ENCODE data around the gene PTPRT. TPM values are rescaled to one million over a fixed set of nuclear protein-coding genes. Genes with fewer than 3 reads are reported as not detected.

Gene PTPRT
- polyA plus RNA-seq, 1 of the 3 experiments (the other 2 are of a cell fraction), result not detected

GRCh38 chr20:43058077-43058476 lies 131.6 kb downstream of the PTPRT start:
- H3K4me3 ChIP-seq (ENCODE audit: low read depth in 2 of 2, low read length in 1 of 2), result no peak overlapping the region
- H3K79me2 ChIP-seq (ENCODE audit: insufficient read depth), result no peaks in the 10 kb centered on the region
- ChIA-PET POLR2A (no interaction called here), CTCF (no interaction called here)
- no peaks in the 10 kb centered on the region for H3K9me2 ChIP-seq
- 7% methylated on average over 1 of the region's 1 CpG for WGBS (ENCODE audit: low lambda C conversion rate)
- H4K20me1 ChIP-seq (ENCODE audit: insufficient read depth), result no peaks in the 10 kb centered on the region
- no peak overlapping the region for H2AFZ ChIP-seq (ENCODE audit: low read depth)
- H3K9me3 ChIP-seq, result no peaks in the 10 kb centered on the region
- H3K36me3 ChIP-seq (replicated peaks in 1 of 2; ENCODE audit: control insufficient read depth in 1 of 2, insufficient read depth in 2 of 2, low read length in 1 of 2), result no peaks in the 10 kb centered on the region
- no peak overlapping the region for H3K9ac ChIP-seq
- no peak overlapping the region for H3K27ac ChIP-seq (ENCODE audit: low read depth in 2 of 2, low read length in 1 of 2)
- no peak for DNase-seq
- TF ChIP-seq TCF12 (IDR thresholded peaks at IDR 0.05) (no peak), USF2 (IDR thresholded peaks at IDR 0.05; ENCODE audit: borderline replicate concordance, low read depth, low read length) (no peak), CTCF (IDR thresholded peaks at IDR 0.05) (no peak), EZH2phosphoT487 (IDR thresholded peaks at IDR 0.05; ENCODE audit: borderline replicate concordance, low read depth) (no peak), MEF2A (IDR thresholded peaks at IDR 0.05; ENCODE audit: borderline replicate concordance, low read depth) (no peak), EP300 (IDR thresholded peaks at IDR 0.05; ENCODE audit: borderline replicate concordance in 1 of 2, low read depth in 1 of 2, low read length in 1 of 2) (no peak), GATA2 (CRISPR knock-in tag; IDR thresholded peaks at IDR 0.05) (no peak), YY1 (IDR thresholded peaks at IDR 0.05; ENCODE audit: low read depth) (no peak), CHD2 (IDR thresholded peaks at IDR 0.05; ENCODE audit: low read length, partially characterized antibody) (no peak), GABPA (IDR thresholded peaks at IDR 0.05; ENCODE audit: low read depth) (no peak)
- H3K4me1 ChIP-seq (ENCODE audit: control insufficient read depth in 1 of 2, insufficient read depth in 2 of 2, low read depth in 1 of 2, low read length in 1 of 2), result no peaks in the 10 kb centered on the region
- no peak overlapping the region for H3K4me2 ChIP-seq
- H3K27me3 ChIP-seq (ENCODE audit: insufficient read depth), result no peaks in the 10 kb centered on the region
- no peaks in the 10 kb centered on the region for H3F3A ChIP-seq (replicated peaks; ENCODE audit: insufficient read depth)

GRCh38 chr20:43057317-43057716 lies 132.4 kb downstream of the PTPRT start:
- H3K9me3 ChIP-seq, result no peaks in the 10 kb centered on the region
- H3K27ac ChIP-seq (ENCODE audit: low read depth in 2 of 2, low read length in 1 of 2), result no peak overlapping the region
- no peaks in the 10 kb centered on the region for H3K79me2 ChIP-seq (ENCODE audit: insufficient read depth)
- DNase-seq, result no peak
- no peaks in the 10 kb centered on the region for H3K4me1 ChIP-seq (ENCODE audit: control insufficient read depth in 1 of 2, insufficient read depth in 2 of 2, low read depth in 1 of 2, low read length in 1 of 2)
- ChIA-PET CTCF (no interaction called here), POLR2A (no interaction called here)
- H3K27me3 ChIP-seq (ENCODE audit: insufficient read depth), result no peaks in the 10 kb centered on the region
- no peak overlapping the region for H3K4me2 ChIP-seq
- H3K9ac ChIP-seq, result no peak overlapping the region
- TF ChIP-seq FOXJ3 (CRISPR knock-in tag; IDR thresholded peaks at IDR 0.05), result no peak
- TF ChIP-seq PBX3 (IDR thresholded peaks at IDR 0.05), result no peak
- TF ChIP-seq ZBTB33 (IDR thresholded peaks at IDR 0.05; ENCODE audit: borderline replicate concordance, low read depth), result no peak
- no peak for TF ChIP-seq GABPA (IDR thresholded peaks at IDR 0.05; ENCODE audit: low read depth)
- no peak for TF ChIP-seq RAD21 (IDR thresholded peaks at IDR 0.05; ENCODE audit: low read length)
- TF ChIP-seq MAX (IDR thresholded peaks at IDR 0.05; ENCODE audit: low read depth), result no peak
- TF ChIP-seq TEAD4 (IDR thresholded peaks at IDR 0.05; ENCODE audit: borderline replicate concordance, insufficient read depth), result no peak
- TF ChIP-seq GATA2 (CRISPR knock-in tag; IDR thresholded peaks at IDR 0.05), result no peak
- TF ChIP-seq NFIC (IDR thresholded peaks at IDR 0.05; ENCODE audit: borderline replicate concordance), result no peak
- TF ChIP-seq RXRA (IDR thresholded peaks at IDR 0.05; ENCODE audit: borderline replicate concordance, low read depth), result no peak
- no peak for TF ChIP-seq FOSL2 (IDR thresholded peaks at IDR 0.05; ENCODE audit: borderline replicate concordance, low read depth)
- no peak overlapping the region for H3K4me3 ChIP-seq (ENCODE audit: low read depth in 2 of 2, low read length in 1 of 2)
- H4K20me1 ChIP-seq (ENCODE audit: insufficient read depth), result no peaks in the 10 kb centered on the region
- no peak overlapping the region for H2AFZ ChIP-seq (ENCODE audit: low read depth)
- no peaks in the 10 kb centered on the region for H3K36me3 ChIP-seq (replicated peaks in 1 of 2; ENCODE audit: control insufficient read depth in 1 of 2, insufficient read depth in 2 of 2, low read length in 1 of 2)
- no peaks in the 10 kb centered on the region for H3F3A ChIP-seq (replicated peaks; ENCODE audit: insufficient read depth)
- H3K9me2 ChIP-seq, result no peaks in the 10 kb centered on the region

Data from SK-N-SH (cell line).